Measurements from ENCODE around the gene MYO1D.

The MYO1D gene

GRCh38 chr17:32684087-32684958 is 192.6 kb downstream of the MYO1D start:
- TF ChIP-seq CTCF (IDR thresholded peaks at IDR 0.05; ENCODE audit: insufficient read depth, low read depth, low read length, missing control alignments) = no peak
- peak overlapping the region; percentile 20 for H3K4me3 ChIP-seq (ENCODE audit: low read length)

GRCh38 chr17:32673964-32674363 is 203.0 kb downstream of the MYO1D start:
- DNase-seq (ENCODE audit: low read depth) = peak; percentile 4
- no peak overlapping the region for H3K4me3 ChIP-seq (ENCODE audit: low read length)
- no peak for TF ChIP-seq CTCF (IDR thresholded peaks at IDR 0.05; ENCODE audit: insufficient read depth, low read depth, low read length, missing control alignments)

More at GRCh38 chr17:32684087-32684958, 192.6 kb downstream of the MYO1D start:
- DNase-seq (ENCODE audit: low read depth) = peak; percentile 54

- H3K4me3 ChIP-seq (ENCODE audit: low read length) = no peak overlapping the region
- no peak for TF ChIP-seq CTCF (IDR thresholded peaks at IDR 0.05; ENCODE audit: insufficient read depth, low read depth, low read length, missing control alignments)
- DNase-seq (ENCODE audit: low read depth) = no peak
Observed at GRCh38 chr17:32672711-32673110, 204.2 kb downstream of the MYO1D start.

- TF ChIP-seq CTCF (IDR thresholded peaks at IDR 0.05; ENCODE audit: insufficient read depth, low read depth, low read length, missing control alignments) = no peak
- DNase-seq (ENCODE audit: low read depth) = peak; percentile 8
- no peak overlapping the region for H3K4me3 ChIP-seq (ENCODE audit: low read length)
Observed at GRCh38 chr17:32671896-32672295, 205.0 kb downstream of the MYO1D start.

GRCh38 chr17:32664936-32665583 is 211.9 kb downstream of the MYO1D start:
- DNase-seq (ENCODE audit: low read depth) = no peak
- TF ChIP-seq CTCF (IDR thresholded peaks at IDR 0.05; ENCODE audit: insufficient read depth, low read depth, low read length, missing control alignments) = no peak

GRCh38 chr17:32660496-32660985 is 216.4 kb downstream of the MYO1D start:
- TF ChIP-seq CTCF (IDR thresholded peaks at IDR 0.05; ENCODE audit: insufficient read depth, low read depth, low read length, missing control alignments) = no peak
- DNase-seq (ENCODE audit: low read depth) = no peak
- H3K4me3 ChIP-seq (ENCODE audit: low read length) = no peak overlapping the region

More at GRCh38 chr17:32664936-32665583, 211.9 kb downstream of the MYO1D start:
- H3K4me3 ChIP-seq (ENCODE audit: low read length) = no peak overlapping the region

Measured in epithelial cell of esophagus (primary cell).